GM18909 (cell line): Measurements from ENCODE around the gene JAK1.
A peak's percentile ranks its signal among the peaks of the same experiment; 100 is the strongest.
"Not testable (repeated sequence)": the region's sequence is repeated elsewhere in the genome, so short reads cannot be mapped to it uniquely, and the experiment has no call there.

Source experiments
- ATAC-seq: cut with Tn5 transposase; IDR thresholded peaks from one replicate; pipeline ENCODE4 v1.9.1; 2021; ENCODE audit warnings: mild to moderate bottlenecking; ENCODE audit not compliant: unreplicated experiment, poor library complexity

JAK1 gene

GRCh38 chr1:64925594-64925993 lies 40.8 kb downstream of the JAK1 start:
- ATAC-seq = no peak

- ATAC-seq = no peak
These were observed 43.0 kb downstream of the JAK1 start for GRCh38 chr1:64923294-64923718.

- no peak for ATAC-seq
These were observed 44.0 kb downstream of the JAK1 start for GRCh38 chr1:64922336-64922735.

- ATAC-seq = no peak
These were observed 44.6 kb downstream of the JAK1 start for GRCh38 chr1:64921771-64922170.

- ATAC-seq = no peak
These were observed 45.3 kb downstream of the JAK1 start for GRCh38 chr1:64920941-64921589.

GRCh38 chr1:64919120-64919519 lies 47.2 kb downstream of the JAK1 start:
- ATAC-seq = not testable (repeated sequence)

GRCh38 chr1:64917907-64918306 lies 48.4 kb downstream of the JAK1 start:
- ATAC-seq = no peak

GRCh38 chr1:64917328-64917861 lies 49.0 kb downstream of the JAK1 start:
- ATAC-seq = no peak

GRCh38 chr1:64915381-64916274 lies 50.7 kb downstream of the JAK1 start:
- ATAC-seq = no peak

- ATAC-seq = no peak
These were observed 52.9 kb downstream of the JAK1 start for GRCh38 chr1:64913361-64914015.

- no peak for ATAC-seq
These were observed 54.2 kb downstream of the JAK1 start for GRCh38 chr1:64912191-64912590.

- no peak for ATAC-seq
These were observed 55.0 kb downstream of the JAK1 start for GRCh38 chr1:64911326-64911725.

- ATAC-seq = no peak
These were observed 57.3 kb downstream of the JAK1 start for GRCh38 chr1:64909031-64909430.

GRCh38 chr1:64908575-64908974 lies 57.8 kb downstream of the JAK1 start:
- no peak for ATAC-seq

- no peak for ATAC-seq
These were observed 59.9 kb downstream of the JAK1 start for GRCh38 chr1:64906447-64906846.

- ATAC-seq = no peak
These were observed 62.8 kb downstream of the JAK1 start for GRCh38 chr1:64903593-64903992.

GRCh38 chr1:64901663-64902062 lies 64.7 kb downstream of the JAK1 start:
- ATAC-seq = no peak

- no peak for ATAC-seq
These were observed 65.4 kb downstream of the JAK1 start for GRCh38 chr1:64900916-64901315.

- peak; percentile 71 for ATAC-seq
These were observed 68.1 kb downstream of the JAK1 start for GRCh38 chr1:64898107-64898861.

- ATAC-seq = no peak
These were observed 69.8 kb downstream of the JAK1 start for GRCh38 chr1:64896551-64896950.
